Stimulated activated CD4-positive, alpha-beta T cell treated with anti-CD3 and anti-CD28 coated beads, Interleukin-2, amount 100 ng/mL, for 4 hours (primary cell): ENCODE data around the gene PRAMEF1.
"Not testable (repeated sequence)": the region's sequence is repeated elsewhere in the genome, so short reads cannot be mapped to it uniquely, and the experiment has no call there.

Source experiments
- DNase-seq: peaks from one replicate; pipeline ENCODE4 v3.0.0-alpha.2; 2020; ENCODE audit warnings: low read depth

PRAMEF1 gene

GRCh38 chr1:12776801-12777557 lies 14.2 kb upstream of the PRAMEF1 start:
- DNase-seq = no peak

- no peak for DNase-seq
Measured at GRCh38 chr1:12778061-12778460, 13.1 kb upstream of the PRAMEF1 start.

- DNase-seq = no peak
Measured at GRCh38 chr1:12778907-12779306, 12.3 kb upstream of the PRAMEF1 start.

GRCh38 chr1:12781488-12781887 lies 9.7 kb upstream of the PRAMEF1 start:
- not testable (repeated sequence) for DNase-seq

GRCh38 chr1:12783783-12784182 lies 7.4 kb upstream of the PRAMEF1 start:
- not testable (repeated sequence) for DNase-seq

GRCh38 chr1:12784729-12785128 lies 6.5 kb upstream of the PRAMEF1 start:
- not testable (repeated sequence) for DNase-seq

- DNase-seq = no peak
Measured at GRCh38 chr1:12798911-12799310, 7.7 kb downstream of the PRAMEF1 start.

GRCh38 chr1:12799730-12800129 lies 8.5 kb downstream of the PRAMEF1 start:
- no peak for DNase-seq

GRCh38 chr1:12809933-12810332 lies 18.7 kb downstream of the PRAMEF1 start:
- no peak for DNase-seq

- DNase-seq = no peak
Measured at GRCh38 chr1:12810691-12811408, 19.7 kb downstream of the PRAMEF1 start.

GRCh38 chr1:12811409-12811784 lies 20.2 kb downstream of the PRAMEF1 start:
- no peak for DNase-seq

GRCh38 chr1:12819061-12819460 lies 27.9 kb downstream of the PRAMEF1 start:
- DNase-seq = not testable (repeated sequence)

- DNase-seq = not testable (repeated sequence)
Measured at GRCh38 chr1:12831310-12831709, 40.1 kb downstream of the PRAMEF1 start, which contains the start of gene PRAMEF11. PRAMEF11 (minus strand) TSS chr1:12831410; CDS start chr1:12828789, 2,621 bp downstream.

- DNase-seq = not testable (repeated sequence)
Measured at GRCh38 chr1:12833251-12833650, 42.1 kb downstream of the PRAMEF1 start.
